K562 (cell line): Measurements from ENCODE around the gene PRRC2B. TPM values are rescaled to one million over a fixed set of nuclear protein-coding genes. Genes with fewer than 3 reads are reported as not detected.

Experiments used
- ATF7 ChIP-seq: fragments of 450-650 bp; IDR thresholded peaks from 2 replicates; pipeline ENCODE4 v1.7.1; 2014; ENCODE audit warnings: mild to moderate bottlenecking, moderate library complexity
- CREM ChIP-seq: IDR thresholded peaks from 2 replicates; pipeline ENCODE4 v1.6.1; 2014; ENCODE audit warnings: antibody characterized with exemption, low read depth
- ELF2 ChIP-seq: fragments of 250-450 bp; sonication (Bioruptor Pico); IDR thresholded peaks from 2 replicates; pipeline ENCODE4 v1.5.0; 2021; ENCODE audit warnings: mild to moderate bottlenecking
- HCFC1 ChIP-seq: IDR thresholded peaks from 2 replicates; pipeline ENCODE4 v1.6.1; 2012; ENCODE audit warnings: low read depth, low read length, improper control_type of control experiment
- NCOA4 ChIP-seq: fragments of 450-650 bp; IDR thresholded peaks from 2 replicates; pipeline ENCODE4 v1.6.1; 2018; ENCODE audit warnings: mild to moderate bottlenecking; ENCODE audit not compliant: partially characterized antibody
- NR2C2 ChIP-seq, 2 experiments: fragments of 200-800 bp in 1 of 2; sonication (Bioruptor generic) in 1 of 2; sonication (generic) in 1 of 2; formaldehyde crosslinking in 1 of 2; IDR thresholded peaks; 2 replicates each; pipeline versions ENCODE4 v1.6.1 to v1.8.0; 2016 to 2022; ENCODE audit warnings: mild to moderate bottlenecking in 1 of 2, missing compliant biosample characterization in 1 of 2, missing genetic modification characterization in 1 of 2, missing genetic modification reagents in 1 of 2
- POLR2G ChIP-seq: fragments of 200-400 bp; formaldehyde crosslinking; IDR thresholded peaks from 2 replicates; pipeline ENCODE4 v1.6.1; 2017; ENCODE audit warnings: low read depth, mild to moderate bottlenecking, antibody characterized with exemption, low read length, moderate library complexity
- RBBP5 ChIP-seq: fragments of 200-600 bp; sonication (generic); IDR thresholded peaks from 2 replicates; pipeline ENCODE4 v1.6.1; 2012; ENCODE audit warnings: borderline replicate concordance, mild to moderate bottlenecking, low read length, control low read depth, inconsistent platforms; ENCODE audit not compliant: insufficient read depth, poor library complexity, severe bottlenecking
- TBP ChIP-seq: optimal IDR thresholded peaks from 2 replicates; pipeline ENCODE3; 2011; ENCODE audit warnings: low read depth, low read length, improper control_type of control experiment
- TCFL5 ChIP-seq: fragments of 250-450 bp; sonication (Bioruptor Pico); conservative IDR thresholded peaks from 2 replicates; pipeline ENCODE4 v1.6.1; 2021; ENCODE audit warnings: mild to moderate bottlenecking, moderate library complexity, matching md5 sums
- YY1 ChIP-seq, 3 experiments: IDR thresholded peaks; 2 replicates each; pipeline ENCODE4 v1.6.1; 2011; ENCODE audit warnings: low read length in 2 of 3, mild to moderate bottlenecking in 2 of 3, moderate library complexity in 2 of 3, borderline replicate concordance in 1 of 3, control low read depth in 1 of 3, low read depth in 1 of 3; ENCODE audit not compliant: insufficient read depth in 3 of 3, insufficient replicate concordance in 2 of 3, control insufficient read depth in 1 of 3, insufficient read length in 1 of 3; ENCODE audit errors: extremely low read depth in 1 of 3
- ZNF175 ChIP-seq: fragments of 200-800 bp; sonication (Bioruptor generic); IDR thresholded peaks from 2 replicates; pipeline ENCODE4 v1.6.1; 2016; ENCODE audit warnings: low read depth, mild to moderate bottlenecking, missing genetic modification characterization, missing compliant biosample characterization
- polyA plus RNA-seq, 8 experiments: library from polyadenylated mRNA; depleted of rRNA in 4 of 8; stranded (reverse) in 5 of 8; unstranded in 3 of 8; fragments of >200 nt; fragmentation: Nextera tagmentation in 2 of 8; fragmentation: Illumina TruSeq in 1 of 8; extraction: Ambion mirVana in 2 of 8; extraction: Trizol in 1 of 8; gene quantifications; 2 replicates each; pipeline versions ENCODE4 v1.2.1 to v1.2.3, GENCODE V29; 2011 to 2014; ENCODE audit warnings: inconsistent platforms in 1 of 8, missing spikeins in 1 of 8
- total RNA-seq, 7 experiments: library from RNA; depleted of rRNA in 6 of 7; stranded (reverse); fragments of >200 nt in 6 of 7; fragmentation: Illumina TruSeq in 2 of 7; extraction: Trizol in 2 of 7; gene quantifications; 2 replicates each; pipeline versions ENCODE4 v1.2.1 to v1.2.3, GENCODE V29; 2011 to 2021; ENCODE audit warnings: low replicate concordance in 1 of 7
- TF ChIP-seq, protein P1 (sequence below): fragments of 450-650 bp; IDR thresholded peaks from 2 replicates; pipeline ENCODE4 v1.6.1; 2014; ENCODE audit warnings: low read depth, mild to moderate bottlenecking, moderate library complexity, borderline replicate concordance
- TF ChIP-seq, protein P2 (sequence below), 3 experiments: fragments of 200-800 bp in 1 of 3; fragments of 250-450 bp in 1 of 3; fragments of 450-650 bp in 1 of 3; sonication (Bioruptor Pico) in 1 of 3; sonication (Bioruptor generic) in 1 of 3; formaldehyde crosslinking in 1 of 3; IDR thresholded peaks; 2 replicates each; pipeline versions ENCODE4 v1.6.1 to v1.8.0; 2016 to 2022; ENCODE audit warnings: mild to moderate bottlenecking in 2 of 3, missing genetic modification characterization in 2 of 3, missing compliant biosample characterization in 1 of 3, moderate library complexity in 1 of 3
- TF ChIP-seq, protein P3 (sequence below): fragments of 450-650 bp; conservative IDR thresholded peaks from 2 replicates; pipeline ENCODE4 v1.6.1; 2016; ENCODE audit warnings: missing genetic modification characterization, low read depth, mild to moderate bottlenecking, missing compliant biosample characterization, moderate library complexity
- TF ChIP-seq, protein P4 (sequence below): fragments of 450-650 bp; formaldehyde crosslinking; IDR thresholded peaks from 2 replicates; pipeline ENCODE4 v1.4.0; 2020; ENCODE audit warnings: mild to moderate bottlenecking, moderate library complexity

PRRC2B gene
- total and polyA plus RNA-seq, 9 of the 15 experiments (the other 6 are each of a cell fraction or from before 2014, with no cell fraction given), result 0.34 to 125 (median 30.9) TPM

DNA sequence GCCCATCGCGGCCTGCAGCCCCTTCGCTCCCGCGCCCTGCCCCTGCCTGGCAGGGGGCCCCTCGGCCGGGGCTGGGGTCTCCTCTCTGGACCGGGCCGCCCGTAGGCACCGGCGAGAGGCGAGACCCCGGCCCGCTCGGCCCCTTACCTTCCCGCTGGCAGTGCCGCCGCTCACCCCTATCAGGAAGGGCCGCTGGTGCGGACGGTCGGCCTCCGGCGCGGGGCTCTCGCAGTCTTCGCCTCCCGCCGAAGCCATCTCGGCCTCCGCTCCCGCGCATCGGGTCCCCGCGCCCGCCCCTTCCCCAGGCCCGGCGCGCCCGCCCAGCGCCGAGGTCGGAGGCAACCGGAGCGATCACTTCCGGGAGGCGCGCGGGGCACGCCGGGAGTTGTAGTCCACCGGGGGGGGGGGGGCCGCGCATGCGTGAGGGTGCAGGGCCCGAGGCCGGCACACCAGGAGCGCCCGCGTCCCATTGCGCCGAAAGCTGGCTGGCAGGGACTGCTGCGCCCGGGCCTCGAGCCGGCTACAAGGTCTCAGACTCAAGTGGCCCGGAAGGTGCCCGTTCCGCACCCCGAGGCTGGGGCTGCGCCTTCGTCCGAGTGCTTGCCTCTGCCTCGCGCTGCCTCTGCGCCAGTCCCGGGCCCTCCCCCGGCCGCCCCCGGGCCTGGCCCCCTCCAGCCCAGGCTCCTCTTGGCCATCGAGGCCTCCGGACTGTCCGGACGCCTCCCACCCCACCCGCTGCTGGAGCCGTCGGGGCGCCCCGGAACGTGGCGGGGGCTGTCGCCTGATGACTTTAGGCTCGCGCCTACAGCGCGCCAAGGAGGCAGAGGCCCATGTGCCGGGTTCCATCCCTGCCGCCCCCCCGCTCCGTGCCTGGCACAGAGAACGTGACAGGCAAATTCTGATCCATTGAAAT lies 137.3 kb downstream of the PRRC2B start, which contains the start of gene UCK1 (continued):
- TF ChIP-seq, protein P1, sequence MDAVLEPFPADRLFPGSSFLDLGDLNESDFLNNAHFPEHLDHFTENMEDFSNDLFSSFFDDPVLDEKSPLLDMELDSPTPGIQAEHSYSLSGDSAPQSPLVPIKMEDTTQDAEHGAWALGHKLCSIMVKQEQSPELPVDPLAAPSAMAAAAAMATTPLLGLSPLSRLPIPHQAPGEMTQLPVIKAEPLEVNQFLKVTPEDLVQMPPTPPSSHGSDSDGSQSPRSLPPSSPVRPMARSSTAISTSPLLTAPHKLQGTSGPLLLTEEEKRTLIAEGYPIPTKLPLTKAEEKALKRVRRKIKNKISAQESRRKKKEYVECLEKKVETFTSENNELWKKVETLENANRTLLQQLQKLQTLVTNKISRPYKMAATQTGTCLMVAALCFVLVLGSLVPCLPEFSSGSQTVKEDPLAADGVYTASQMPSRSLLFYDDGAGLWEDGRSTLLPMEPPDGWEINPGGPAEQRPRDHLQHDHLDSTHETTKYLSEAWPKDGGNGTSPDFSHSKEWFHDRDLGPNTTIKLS, result peak; percentile 73; the same call in 1 of the 2 replicates
- TF ChIP-seq YY1 (IDR thresholded peaks at IDR 0.05; ENCODE audit: borderline replicate concordance in 1 of 3, control insufficient read depth in 1 of 3, extremely low read depth in 1 of 3, insufficient read depth in 3 of 3, insufficient read length in 1 of 3, insufficient replicate concordance in 2 of 3, low read depth in 1 of 3, low read length in 2 of 3) (peak in 1 of 3 experiments; percentile 23), TCFL5 (CRISPR knock-in tag) (no peak), ATF7 (no peak), RBBP5 (peak; percentile 63), TBP (peak; percentile 43), ELF2 (CRISPR knock-in tag) (0 out of 2 replicates have a peak, but pooled peaks have one; percentile 52), CREM (peak; percentile 79), NCOA4 (no peak), NR2C2 (CRISPR knock-in tag; IDR thresholded peaks at IDR 0.05) (peak; percentile 98), NR2C2 (tag; IDR thresholded peaks at IDR 0.05) (peak; percentile 100), HCFC1 (peak; percentile 94), ZNF175 (CRISPR knock-in tag) (0 out of 2 replicates have a peak, but pooled peaks have one; percentile 41), POLR2G (peak; percentile 84)
- TF ChIP-seq, protein P2, sequence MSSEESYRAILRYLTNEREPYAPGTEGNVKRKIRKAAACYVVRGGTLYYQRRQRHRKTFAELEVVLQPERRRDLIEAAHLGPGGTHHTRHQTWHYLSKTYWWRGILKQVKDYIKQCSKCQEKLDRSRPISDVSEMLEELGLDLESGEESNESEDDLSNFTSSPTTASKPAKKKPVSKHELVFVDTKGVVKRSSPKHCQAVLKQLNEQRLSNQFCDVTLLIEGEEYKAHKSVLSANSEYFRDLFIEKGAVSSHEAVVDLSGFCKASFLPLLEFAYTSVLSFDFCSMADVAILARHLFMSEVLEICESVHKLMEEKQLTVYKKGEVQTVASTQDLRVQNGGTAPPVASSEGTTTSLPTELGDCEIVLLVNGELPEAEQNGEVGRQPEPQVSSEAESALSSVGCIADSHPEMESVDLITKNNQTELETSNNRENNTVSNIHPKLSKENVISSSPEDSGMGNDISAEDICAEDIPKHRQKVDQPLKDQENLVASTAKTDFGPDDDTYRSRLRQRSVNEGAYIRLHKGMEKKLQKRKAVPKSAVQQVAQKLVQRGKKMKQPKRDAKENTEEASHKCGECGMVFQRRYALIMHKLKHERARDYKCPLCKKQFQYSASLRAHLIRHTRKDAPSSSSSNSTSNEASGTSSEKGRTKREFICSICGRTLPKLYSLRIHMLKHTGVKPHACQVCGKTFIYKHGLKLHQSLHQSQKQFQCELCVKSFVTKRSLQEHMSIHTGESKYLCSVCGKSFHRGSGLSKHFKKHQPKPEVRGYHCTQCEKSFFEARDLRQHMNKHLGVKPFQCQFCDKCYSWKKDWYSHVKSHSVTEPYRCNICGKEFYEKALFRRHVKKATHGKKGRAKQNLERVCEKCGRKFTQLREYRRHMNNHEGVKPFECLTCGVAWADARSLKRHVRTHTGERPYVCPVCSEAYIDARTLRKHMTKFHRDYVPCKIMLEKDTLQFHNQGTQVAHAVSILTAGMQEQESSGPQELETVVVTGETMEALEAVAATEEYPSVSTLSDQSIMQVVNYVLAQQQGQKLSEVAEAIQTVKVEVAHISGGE (CRISPR knock-in tag; IDR thresholded peaks at IDR 0.05), result peak in 1 of 3 experiments; percentile 79; a peak in 2 of 6 replicates
- TF ChIP-seq, protein P3, sequence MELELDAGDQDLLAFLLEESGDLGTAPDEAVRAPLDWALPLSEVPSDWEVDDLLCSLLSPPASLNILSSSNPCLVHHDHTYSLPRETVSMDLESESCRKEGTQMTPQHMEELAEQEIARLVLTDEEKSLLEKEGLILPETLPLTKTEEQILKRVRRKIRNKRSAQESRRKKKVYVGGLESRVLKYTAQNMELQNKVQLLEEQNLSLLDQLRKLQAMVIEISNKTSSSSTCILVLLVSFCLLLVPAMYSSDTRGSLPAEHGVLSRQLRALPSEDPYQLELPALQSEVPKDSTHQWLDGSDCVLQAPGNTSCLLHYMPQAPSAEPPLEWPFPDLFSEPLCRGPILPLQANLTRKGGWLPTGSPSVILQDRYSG (tag), result no peak
- TF ChIP-seq, protein P4, sequence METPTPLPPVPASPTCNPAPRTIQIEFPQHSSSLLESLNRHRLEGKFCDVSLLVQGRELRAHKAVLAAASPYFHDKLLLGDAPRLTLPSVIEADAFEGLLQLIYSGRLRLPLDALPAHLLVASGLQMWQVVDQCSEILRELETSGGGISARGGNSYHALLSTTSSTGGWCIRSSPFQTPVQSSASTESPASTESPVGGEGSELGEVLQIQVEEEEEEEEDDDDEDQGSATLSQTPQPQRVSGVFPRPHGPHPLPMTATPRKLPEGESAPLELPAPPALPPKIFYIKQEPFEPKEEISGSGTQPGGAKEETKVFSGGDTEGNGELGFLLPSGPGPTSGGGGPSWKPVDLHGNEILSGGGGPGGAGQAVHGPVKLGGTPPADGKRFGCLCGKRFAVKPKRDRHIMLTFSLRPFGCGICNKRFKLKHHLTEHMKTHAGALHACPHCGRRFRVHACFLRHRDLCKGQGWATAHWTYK, result peak; percentile 17; the same call in 1 of the 2 replicates
